Right atrium auricular region (tissue), 2 donors: ENCODE results near the gene MUC12. TPM values are rescaled to one million over a fixed set of nuclear protein-coding genes. Genes with fewer than 3 reads are reported as not detected.

Source experiments
- DNase-seq: peaks from one replicate; pipeline ENCODE4 v3.0.0-alpha.2; 2019; ENCODE audit warnings: low spot score
- H3K27ac ChIP-seq, 2 donors: fragments of 200-600 bp; sonication (generic); 1 replicate in 1 of 2; 2 replicates in 1 of 2; pipeline ENCODE4 v1.5.1; 2016 to 2019
- H3K27me3 ChIP-seq, 2 donors: fragments of 200-600 bp; sonication (generic); one replicate each; pipeline versions ENCODE4 v1.5.1 to v1.6.0; 2017 to 2019
- H3K36me3 ChIP-seq: fragments of 200-600 bp; sonication (generic); one replicate; pipeline ENCODE4 v1.5.1; 2016
- H3K4me1 ChIP-seq, 2 donors: fragments of 200-600 bp; sonication (generic); one replicate each; pipeline versions ENCODE4 v1.5.1 to v1.6.0; 2017 to 2019
- H3K4me3 ChIP-seq, 2 donors: fragments of 200-600 bp; sonication (generic); 1 replicate in 1 of 2; 2 replicates in 1 of 2; pipeline ENCODE4 v1.5.1; 2017 to 2019; ENCODE audit warnings: mild to moderate bottlenecking in 1 of 2, moderate library complexity in 1 of 2
- H3K9me3 ChIP-seq, 2 donors: fragments of 200-600 bp; sonication (generic); one replicate each; pipeline ENCODE4 v1.5.1; 2019
- CTCF ChIP-seq, 2 donors: fragments of 200-600 bp; sonication (generic); IDR thresholded peaks; one replicate each; pipeline ENCODE4 v1.5.1; 2019; ENCODE audit warnings: antibody characterized with exemption in 2 of 2
- total RNA-seq, 2 donors: library from RNA; depleted of rRNA; stranded (reverse); fragments of >200 nt; gene quantifications; one replicate each; pipeline ENCODE4 v1.1.0, GENCODE V29; 2016

MUC12 gene
- total RNA-seq, 2 donors from 2014 or later: not detected

- no peak for DNase-seq
- no peak overlapping the region for H3K27ac ChIP-seq
- no peak for TF ChIP-seq CTCF (IDR thresholded peaks at IDR 0.05)
- H3K36me3 ChIP-seq: no peaks in the 10 kb centered on the region
- H3K27me3 ChIP-seq: no peaks in the 10 kb centered on the region
- H3K4me1 ChIP-seq: no peaks in the 10 kb centered on the region
- peaks cover 0 to 10% of the 10 kb centered on the region in 2 donors for H3K9me3 ChIP-seq
- H3K4me3 ChIP-seq: no peak overlapping the region
Measured at GRCh38 chr7:100942045-100942774, 27.2 kb upstream of the MUC12 start.

GRCh38 chr7:100943693-100944092 is 25.7 kb upstream of the MUC12 start:
- H3K4me1 ChIP-seq: no peaks in the 10 kb centered on the region
- no peak for TF ChIP-seq CTCF (IDR thresholded peaks at IDR 0.05)
- no peak for DNase-seq
- H3K27ac ChIP-seq: no peak overlapping the region
- no peak overlapping the region for H3K4me3 ChIP-seq
- no peaks in the 10 kb centered on the region for H3K36me3 ChIP-seq
- peaks cover 0 to 10% of the 10 kb centered on the region in 2 donors for H3K9me3 ChIP-seq
- no peaks in the 10 kb centered on the region for H3K27me3 ChIP-seq

GRCh38 chr7:100944138-100944537 is 25.2 kb upstream of the MUC12 start:
- H3K27ac ChIP-seq: no peak overlapping the region
- H3K27me3 ChIP-seq: no peaks in the 10 kb centered on the region
- no peak for DNase-seq
- H3K9me3 ChIP-seq: peaks cover 0 to 10% of the 10 kb centered on the region in 2 donors
- H3K4me1 ChIP-seq: no peaks in the 10 kb centered on the region
- no peak for TF ChIP-seq CTCF (IDR thresholded peaks at IDR 0.05)
- H3K36me3 ChIP-seq: no peaks in the 10 kb centered on the region
- H3K4me3 ChIP-seq: no peak overlapping the region

- H3K36me3 ChIP-seq: no peaks in the 10 kb centered on the region
- no peak for TF ChIP-seq CTCF (IDR thresholded peaks at IDR 0.05)
- DNase-seq: no peak
- H3K27me3 ChIP-seq: no peaks in the 10 kb centered on the region
- no peaks in the 10 kb centered on the region for H3K9me3 ChIP-seq
- no peak overlapping the region for H3K4me3 ChIP-seq
- no peak overlapping the region for H3K27ac ChIP-seq
- no peaks in the 10 kb centered on the region for H3K4me1 ChIP-seq
Measured at GRCh38 chr7:100946111-100946510, 23.3 kb upstream of the MUC12 start.

- H3K27me3 ChIP-seq: no peaks in the 10 kb centered on the region
- no peak overlapping the region for H3K27ac ChIP-seq
Measured at GRCh38 chr7:100946766-100947365, 22.5 kb upstream of the MUC12 start.

More at GRCh38 chr7:100946766-100947365, 22.5 kb upstream of the MUC12 start:
- Histone ChIP-seq H3K4me3 (no peak overlapping the region), H3K9me3 (no peaks in the 10 kb centered on the region), H3K36me3 (no peaks in the 10 kb centered on the region), H3K4me1 (no peaks in the 10 kb centered on the region)
- no peak for TF ChIP-seq CTCF (IDR thresholded peaks at IDR 0.05)
- DNase-seq: no peak
